Mesendoderm (in vitro differentiated cells): ENCODE measurements around the gene OR56B1.

ENCODE experiments used
- DNase-seq: peaks from one replicate; pipeline ENCODE4 v3.0.0; 2013
- H2AK5ac ChIP-seq: 2 replicates; pipeline ENCODE4 v1.6.1; 2013; ENCODE audit warnings: low read length, inconsistent platforms
- H2BK120ac ChIP-seq: 2 replicates; pipeline ENCODE4 v1.6.1; 2013; ENCODE audit warnings: low read depth, mild to moderate bottlenecking, low read length, moderate library complexity, mixed read lengths
- H2BK15ac ChIP-seq: replicated peaks from 2 replicates; pipeline ENCODE4 v1.6.1; 2013; ENCODE audit warnings: low read depth, mild to moderate bottlenecking, moderate library complexity
- H2BK5ac ChIP-seq: 2 replicates; pipeline ENCODE4 v1.6.1; 2013; ENCODE audit warnings: low read length, inconsistent platforms
- H3K18ac ChIP-seq: 2 replicates; pipeline ENCODE4 v1.6.1; 2013; ENCODE audit warnings: mild to moderate bottlenecking, low read length, mixed read lengths
- H3K23ac ChIP-seq: one replicate; pipeline ENCODE4 v1.6.1; 2013; ENCODE audit warnings: low read length
- H3K27ac ChIP-seq: 2 replicates; pipeline ENCODE4 v1.5.1; 2013; ENCODE audit warnings: low read depth, mild to moderate bottlenecking, inconsistent platforms, low read length, moderate library complexity
- H3K27me3 ChIP-seq: 2 replicates; pipeline ENCODE4 v1.6.1; 2013; ENCODE audit warnings: low read length, control low read depth, mild to moderate bottlenecking, inconsistent platforms; ENCODE audit not compliant: insufficient read depth, poor library complexity
- H3K36me3 ChIP-seq: 2 replicates; pipeline ENCODE4 v1.6.1; 2013; ENCODE audit warnings: low read length, inconsistent platforms; ENCODE audit not compliant: control insufficient read depth, insufficient read depth
- H3K4ac ChIP-seq: one replicate; pipeline ENCODE4 v1.6.1; 2013; ENCODE audit warnings: low read depth, mild to moderate bottlenecking, low read length, moderate library complexity
- H3K4me1 ChIP-seq: 2 replicates; pipeline ENCODE4 v1.6.1; 2013; ENCODE audit warnings: low read depth, low read length, inconsistent platforms; ENCODE audit not compliant: control insufficient read depth
- H3K4me2 ChIP-seq: 2 replicates; pipeline ENCODE4 v1.6.1; 2013; ENCODE audit warnings: low read length
- H3K4me3 ChIP-seq: 2 replicates; pipeline ENCODE4 v1.5.1; 2013; ENCODE audit warnings: mild to moderate bottlenecking, low read length
- H3K56ac ChIP-seq: one replicate; pipeline ENCODE4 v1.6.1; 2013; ENCODE audit warnings: low read length
- H3K79me1 ChIP-seq: 2 replicates; pipeline ENCODE4 v1.6.1; 2013; ENCODE audit warnings: low read length, inconsistent platforms
- H3K79me2 ChIP-seq: 2 replicates; pipeline ENCODE4 v1.6.1; 2013; ENCODE audit warnings: mild to moderate bottlenecking, low read length; ENCODE audit not compliant: control insufficient read depth, insufficient read depth
- H3K9ac ChIP-seq: 2 replicates; pipeline ENCODE4 v1.6.1; 2013; ENCODE audit warnings: low read length, inconsistent platforms
- H4K5ac ChIP-seq: one replicate; pipeline ENCODE4 v1.6.1; 2013; ENCODE audit warnings: low read length
- H4K8ac ChIP-seq: one replicate; pipeline ENCODE4 v1.6.1; 2013; ENCODE audit warnings: low read depth, mild to moderate bottlenecking, control low read depth, low read length, moderate library complexity
- WGBS: extraction: QIAGEN DNeasy Blood & Tissue Kit; methylation state at CpG from one replicate; pipeline ENCODE4 v1.1.7; 2013; ENCODE audit warnings: low lambda C conversion rate, missing lambda C conversion rate; ENCODE audit not compliant: insufficient coverage; ENCODE audit errors: extremely low coverage; 5-methylcytosine and 5-hydroxymethylcytosine counted together

The OR56B1 gene

DNA sequence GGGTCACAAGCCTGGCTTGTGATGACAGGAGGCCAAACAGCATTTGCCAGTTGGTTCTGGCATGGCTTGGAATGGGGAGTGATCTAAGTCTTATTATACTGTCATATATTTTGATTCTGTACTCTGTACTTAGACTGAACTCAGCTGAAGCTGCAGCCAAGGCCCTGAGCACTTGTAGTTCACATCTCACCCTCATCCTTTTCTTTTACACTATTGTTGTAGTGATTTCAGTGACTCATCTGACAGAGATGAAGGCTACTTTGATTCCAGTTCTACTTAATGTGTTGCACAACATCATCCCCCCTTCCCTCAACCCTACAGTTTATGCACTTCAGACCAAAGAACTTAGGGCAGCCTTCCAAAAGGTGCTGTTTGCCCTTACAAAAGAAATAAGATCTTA is 843 bp downstream of the OR56B1 start:
- Histone ChIP-seq H3K27ac (no peak overlapping the region), H2BK5ac (no peak overlapping the region), H3K36me3 (no peaks in the 10 kb centered on the region), H3K79me2 (no peaks in the 10 kb centered on the region), H4K8ac (no peak overlapping the region), H3K79me1 (no peaks in the 10 kb centered on the region), H2BK120ac (no peak overlapping the region), H3K23ac (no peak overlapping the region), H3K9ac (no peak overlapping the region), H2BK15ac (no peak overlapping the region), H3K4me3 (no peak overlapping the region), H4K5ac (no peak overlapping the region), H3K4ac (no peak overlapping the region), H3K56ac (no peak overlapping the region), H3K27me3 (no peaks in the 10 kb centered on the region), H2AK5ac (no peak overlapping the region), H3K4me2 (no peak overlapping the region), H3K18ac (no peak overlapping the region), H3K4me1 (no peaks in the 10 kb centered on the region)
- DNase-seq, result no peak

DNA sequence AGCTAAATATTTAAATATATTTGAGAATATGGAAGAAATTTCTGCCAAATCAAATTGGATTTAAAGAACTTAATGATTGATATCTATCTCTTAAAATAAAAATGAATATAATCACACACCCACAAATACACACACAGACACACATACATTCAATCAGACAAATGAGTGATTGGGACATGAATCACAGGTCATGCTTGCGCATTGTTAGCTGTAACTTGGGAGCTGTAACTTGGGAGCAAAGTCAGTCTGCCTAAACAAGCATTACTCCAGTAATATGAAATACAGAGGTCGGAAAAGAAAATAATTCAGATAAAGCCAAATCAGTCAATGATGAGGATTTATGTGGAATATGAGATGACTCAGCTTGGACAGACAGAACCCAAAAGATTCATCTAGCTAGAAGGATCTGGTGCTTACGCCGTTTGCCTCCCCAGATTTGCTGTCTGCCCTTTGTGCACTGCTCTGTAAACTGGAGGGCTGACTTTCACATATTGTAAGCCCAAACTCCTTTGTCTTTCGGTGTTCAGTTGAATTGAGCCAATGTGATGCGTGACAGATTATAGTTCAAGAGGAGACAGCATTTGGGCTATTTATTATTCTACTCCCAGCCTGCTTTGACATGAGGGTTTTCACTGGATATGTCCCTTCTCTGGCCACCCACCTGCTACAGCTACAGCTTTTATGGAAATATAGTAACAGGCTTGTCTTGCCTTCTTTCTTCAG is 1.6 kb downstream of the OR56B1 start:
- Histone ChIP-seq H2BK5ac (no peak overlapping the region), H4K8ac (no peak overlapping the region), H3K56ac (no peak overlapping the region), H2BK15ac (no peak overlapping the region), H3K36me3 (no peaks in the 10 kb centered on the region), H2BK120ac (no peak overlapping the region), H3K27me3 (no peaks in the 10 kb centered on the region), H3K79me2 (no peaks in the 10 kb centered on the region), H3K23ac (no peak overlapping the region), H3K4ac (no peak overlapping the region), H3K4me3 (no peak overlapping the region), H3K79me1 (no peaks in the 10 kb centered on the region), H3K27ac (no peak overlapping the region), H3K9ac (no peak overlapping the region), H2AK5ac (no peak overlapping the region), H4K5ac (no peak overlapping the region), H3K18ac (no peak overlapping the region), H3K4me1 (no peaks in the 10 kb centered on the region), H3K4me2 (no peak overlapping the region)
- no peak for DNase-seq
- WGBS, result no CpG with 5 or more reads among the region's 6 CpGs

DNA sequence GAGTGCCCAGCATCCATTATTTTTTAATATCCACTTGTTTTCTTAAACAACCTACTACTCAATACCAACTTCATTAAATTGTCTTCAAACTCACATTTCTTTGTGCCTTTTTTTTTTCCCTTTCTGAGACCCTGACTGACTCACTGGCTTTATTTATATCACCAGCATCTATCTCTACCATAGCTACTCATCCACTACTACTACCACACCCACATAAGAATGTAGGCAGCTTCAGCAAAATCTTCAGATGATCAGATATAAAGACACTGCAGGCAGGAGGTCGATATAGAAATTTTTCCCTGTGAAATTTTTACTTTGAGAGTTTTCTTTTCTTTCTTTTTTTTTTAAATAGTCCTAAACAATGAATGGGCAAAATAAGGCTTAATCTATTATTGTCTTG is 2.2 kb downstream of the OR56B1 start:
- DNase-seq, result no peak
- no peak overlapping the region for H4K5ac ChIP-seq
- no peaks in the 10 kb centered on the region for H3K79me2 ChIP-seq
- no peak overlapping the region for H3K4ac ChIP-seq
- no peak overlapping the region for H3K23ac ChIP-seq
- no peaks in the 10 kb centered on the region for H3K27me3 ChIP-seq
- H3K18ac ChIP-seq, result no peak overlapping the region
- no peak overlapping the region for H3K27ac ChIP-seq
- H3K36me3 ChIP-seq, result no peaks in the 10 kb centered on the region
- H3K4me1 ChIP-seq, result no peaks in the 10 kb centered on the region
- H3K56ac ChIP-seq, result no peak overlapping the region
- H2BK15ac ChIP-seq, result no peak overlapping the region
- no peak overlapping the region for H3K9ac ChIP-seq
- no peak overlapping the region for H3K4me3 ChIP-seq
- WGBS, result no CpG with 5 or more reads among the region's 1 CpG
- H2AK5ac ChIP-seq, result no peak overlapping the region
- no peaks in the 10 kb centered on the region for H3K79me1 ChIP-seq
- no peak overlapping the region for H3K4me2 ChIP-seq
- H2BK120ac ChIP-seq, result no peak overlapping the region
- no peak overlapping the region for H4K8ac ChIP-seq
- H2BK5ac ChIP-seq, result no peak overlapping the region

DNA sequence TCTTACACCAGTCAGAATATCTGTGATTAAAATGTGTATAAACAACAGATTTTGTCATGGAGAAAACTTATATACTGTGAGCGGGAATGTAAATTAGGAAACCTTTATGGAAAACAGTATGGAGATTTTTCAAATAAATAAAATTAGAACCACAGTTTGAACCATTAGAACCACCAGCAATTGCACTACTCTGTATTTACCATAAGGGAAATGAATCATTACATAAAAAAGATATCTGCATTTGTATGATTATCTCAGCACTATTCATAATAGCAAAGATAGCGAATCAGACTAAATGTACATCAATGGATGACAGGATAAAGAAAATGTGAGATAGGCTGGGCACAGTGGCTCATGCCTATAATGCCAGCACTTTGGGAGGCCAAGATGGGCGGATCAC is 10.4 kb downstream of the OR56B1 start:
- no peak overlapping the region for H3K27ac ChIP-seq
- no peaks in the 10 kb centered on the region for H3K4me1 ChIP-seq
- no peaks in the 10 kb centered on the region for H3K36me3 ChIP-seq
- H4K5ac ChIP-seq, result no peak overlapping the region
- no peak overlapping the region for H3K56ac ChIP-seq
- no peak overlapping the region for H2BK15ac ChIP-seq
- DNase-seq, result no peak
- H3K4ac ChIP-seq, result no peak overlapping the region
- no peak overlapping the region for H2BK120ac ChIP-seq
- H3K18ac ChIP-seq, result no peak overlapping the region
- no peaks in the 10 kb centered on the region for H3K27me3 ChIP-seq
- no peak overlapping the region for H3K23ac ChIP-seq
- H3K79me2 ChIP-seq, result no peaks in the 10 kb centered on the region
- no peak overlapping the region for H3K4me3 ChIP-seq
- no peak overlapping the region for H3K9ac ChIP-seq
- H3K4me2 ChIP-seq, result no peak overlapping the region
- no peak overlapping the region for H2BK5ac ChIP-seq
- no peak overlapping the region for H4K8ac ChIP-seq
- no CpG with 5 or more reads among the region's 3 CpGs for WGBS
- H3K79me1 ChIP-seq, result no peaks in the 10 kb centered on the region
- H2AK5ac ChIP-seq, result no peak overlapping the region

DNA sequence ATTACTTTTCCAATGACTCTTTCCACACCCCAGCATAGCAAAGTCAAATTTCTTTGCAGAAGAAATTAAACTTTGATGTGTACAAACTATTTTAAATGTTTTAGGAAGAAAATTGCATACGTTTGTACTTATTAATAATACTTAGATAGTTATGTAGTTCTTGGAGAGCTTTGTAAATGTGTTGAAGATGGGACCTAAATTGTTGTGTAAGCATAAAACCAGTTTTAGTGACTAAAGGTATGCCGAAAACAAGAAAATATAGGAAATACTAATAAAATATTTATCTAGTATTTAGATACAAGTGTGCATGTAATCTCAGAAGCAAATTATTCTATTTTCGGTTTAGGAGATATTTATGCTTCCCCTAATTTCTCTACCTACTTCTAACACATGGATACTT is 13.6 kb downstream of the OR56B1 start:
- Histone ChIP-seq H2AK5ac (no peak overlapping the region), H3K27me3 (no peaks in the 10 kb centered on the region), H3K4me2 (no peak overlapping the region), H3K79me1 (no peaks in the 10 kb centered on the region), H3K4me1 (no peaks in the 10 kb centered on the region), H3K4me3 (no peak overlapping the region), H4K8ac (no peak overlapping the region), H3K27ac (no peak overlapping the region), H2BK5ac (no peak overlapping the region), H3K4ac (no peak overlapping the region), H3K23ac (no peak overlapping the region), H4K5ac (no peak overlapping the region), H3K36me3 (no peaks in the 10 kb centered on the region), H3K56ac (no peak overlapping the region), H2BK120ac (no peak overlapping the region), H3K79me2 (no peaks in the 10 kb centered on the region), H2BK15ac (no peak overlapping the region), H3K9ac (no peak overlapping the region), H3K18ac (no peak overlapping the region)
- no peak for DNase-seq
- 100% methylated on average over 1 of the region's 3 CpGs for WGBS

DNA sequence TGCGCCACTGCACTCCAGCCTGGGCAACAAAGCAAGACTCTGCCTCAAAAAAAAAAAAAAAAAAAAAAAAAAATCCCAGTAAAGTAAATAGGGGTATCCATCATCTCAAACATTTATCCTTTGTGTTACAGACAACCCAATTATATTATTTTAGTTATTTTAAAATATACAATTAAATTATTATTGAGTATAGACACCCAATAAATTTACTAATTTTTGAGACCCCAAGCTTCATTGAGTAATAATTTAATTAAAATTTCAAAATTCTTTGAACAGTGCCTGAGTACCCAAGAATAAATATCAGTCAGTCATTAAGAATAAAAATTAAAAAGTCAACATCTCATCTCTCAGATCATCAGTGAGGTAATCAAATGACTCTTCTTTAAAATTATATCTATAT is 17.7 kb downstream of the OR56B1 start, which contains the start of gene OR52N4:
OR52N4 (plus strand) TSS at position 301 of the 400 bp plus-strand sequence. CDS start 498 bp downstream, outside the sequence.
- no peak within 1 kb of the TSS for H3K23ac ChIP-seq
- no CpG with 5 or more reads among the region's 1 CpG for WGBS
- no peak for DNase-seq

More for the DNA sequence above, 17.7 kb downstream of the OR56B1 start, which contains the start of gene OR52N4:
- Histone ChIP-seq H3K4me1 (no peaks in the 10 kb centered on the region), H3K27me3 (no peaks in the 10 kb centered on the region), H4K8ac (no peak within 1 kb of the TSS), H3K79me1 (no peaks in the 10 kb centered on the region), H3K4ac (no peak within 1 kb of the TSS), H2BK120ac (no peak within 1 kb of the TSS), H3K4me2 (no peak within 1 kb of the TSS), H2BK15ac (no peak within 1 kb of the TSS), H3K4me3 (no peak within 1 kb of the TSS), H3K56ac (no peak within 1 kb of the TSS), H3K36me3 (no peaks in the 10 kb centered on the region), H3K79me2 (no peaks in the 10 kb centered on the region), H3K9ac (no peak within 1 kb of the TSS), H4K5ac (no peak within 1 kb of the TSS), H3K18ac (no peak within 1 kb of the TSS), H2BK5ac (no peak within 1 kb of the TSS), H2AK5ac (no peak within 1 kb of the TSS), H3K27ac (no peak within 1 kb of the TSS)
